IgD-negative memory B cell (primary cell): ENCODE results near the gene TRMT44. TPM values are rescaled to one million over a fixed set of nuclear protein-coding genes. Genes with fewer than 3 reads are reported as not detected.

Source experiments
- H3K27ac Mint-ChIP-seq, 3 donors: one replicate each; pipeline ENCODE4 v1.8.0; 2020 to 2022; ENCODE audit warnings: mild to moderate bottlenecking in 3 of 3, mixed read lengths in 3 of 3, moderate library complexity in 1 of 3
- H3K27me3 Mint-ChIP-seq: one replicate; pipeline ENCODE4 v1.8.0; 2021; ENCODE audit warnings: mixed read lengths
- H3K36me3 Mint-ChIP-seq: one replicate; pipeline ENCODE4 v1.8.0; 2020; ENCODE audit warnings: mild to moderate bottlenecking, mixed read lengths
- H3K4me1 Mint-ChIP-seq, 3 donors: one replicate each; pipeline ENCODE4 v1.8.0; 2020 to 2022; ENCODE audit warnings: mixed read lengths in 3 of 3, mild to moderate bottlenecking in 1 of 3
- H3K4me3 Mint-ChIP-seq, 4 donors: one replicate each; pipeline ENCODE4 v1.8.0; 2020 to 2022; ENCODE audit warnings: mild to moderate bottlenecking in 4 of 4, mixed read lengths in 4 of 4, moderate library complexity in 3 of 4
- H3K9me3 Mint-ChIP-seq, 3 donors: one replicate each; pipeline ENCODE4 v1.8.0; 2020 to 2021; ENCODE audit warnings: mixed read lengths in 3 of 3, mild to moderate bottlenecking in 1 of 3
- polyA plus RNA-seq: library from polyadenylated mRNA; unstranded; fragments of 300-500 nt; fragmentation: Illumina TruSeq; gene quantifications from one replicate; pipeline ENCODE4 v1.2.3, GENCODE V29; 2021

TRMT44 gene, protein sequence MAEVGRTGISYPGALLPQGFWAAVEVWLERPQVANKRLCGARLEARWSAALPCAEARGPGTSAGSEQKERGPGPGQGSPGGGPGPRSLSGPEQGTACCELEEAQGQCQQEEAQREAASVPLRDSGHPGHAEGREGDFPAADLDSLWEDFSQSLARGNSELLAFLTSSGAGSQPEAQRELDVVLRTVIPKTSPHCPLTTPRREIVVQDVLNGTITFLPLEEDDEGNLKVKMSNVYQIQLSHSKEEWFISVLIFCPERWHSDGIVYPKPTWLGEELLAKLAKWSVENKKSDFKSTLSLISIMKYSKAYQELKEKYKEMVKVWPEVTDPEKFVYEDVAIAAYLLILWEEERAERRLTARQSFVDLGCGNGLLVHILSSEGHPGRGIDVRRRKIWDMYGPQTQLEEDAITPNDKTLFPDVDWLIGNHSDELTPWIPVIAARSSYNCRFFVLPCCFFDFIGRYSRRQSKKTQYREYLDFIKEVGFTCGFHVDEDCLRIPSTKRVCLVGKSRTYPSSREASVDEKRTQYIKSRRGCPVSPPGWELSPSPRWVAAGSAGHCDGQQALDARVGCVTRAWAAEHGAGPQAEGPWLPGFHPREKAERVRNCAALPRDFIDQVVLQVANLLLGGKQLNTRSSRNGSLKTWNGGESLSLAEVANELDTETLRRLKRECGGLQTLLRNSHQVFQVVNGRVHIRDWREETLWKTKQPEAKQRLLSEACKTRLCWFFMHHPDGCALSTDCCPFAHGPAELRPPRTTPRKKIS
- 18.0 TPM for polyA plus RNA-seq

GRCh38 chr4:8440492-8441311 is at the start of gene TRMT44, which contains the start of gene ACOX3:
TSS of gene TRMT44 (plus strand) at chr4:8440777. CDS start at chr4:8440823, 46 bp downstream.
TSS of gene ACOX3 (minus strand) at chr4:8440723. CDS start at chr4:8416521, 24,202 bp downstream.
- peaks cover 0 to 7% (median 0%) of the 10 kb centered on the region in 3 donors for H3K9me3 Mint-ChIP-seq
- peaks cover 42 to 52% (median 47%) of the 10 kb centered on the region in 3 donors for H3K4me1 Mint-ChIP-seq
- peaks cover 4% of the 10 kb centered on the region for H3K27me3 Mint-ChIP-seq

GRCh38 chr4:8391071-8391470 is 49.5 kb upstream of the TRMT44 start:
- Mint-ChIP-seq H3K27me3 (no peaks in the 10 kb centered on the region), H3K4me3 (peak overlapping the region in 2 of 4 donors; percentile 29 to 39), H3K4me1 (peaks cover 0 to 8% (median 0%) of the 10 kb centered on the region in 3 donors), H3K27ac (no peak overlapping the region), H3K36me3 (peaks cover 17% of the 10 kb centered on the region), H3K9me3 (no peaks in the 10 kb centered on the region)

More at GRCh38 chr4:8440492-8441311, at the start of gene TRMT44, which contains the start of gene ACOX3:
- peaks cover 3% of the 10 kb centered on the region for H3K36me3 Mint-ChIP-seq
- H3K27ac Mint-ChIP-seq, result peak within 1 kb of the TSS; percentile 98 to 100 (median 100)
- H3K4me3 Mint-ChIP-seq, result peak within 1 kb of the TSS; percentile 99 to 100 (median 100)

GRCh38 chr4:8391972-8392371 is 48.6 kb upstream of the TRMT44 start:
- no peaks in the 10 kb centered on the region for H3K9me3 Mint-ChIP-seq
- peaks cover 0 to 8% (median 0%) of the 10 kb centered on the region in 3 donors for H3K4me1 Mint-ChIP-seq
- H3K4me3 Mint-ChIP-seq, result no peak overlapping the region
- H3K36me3 Mint-ChIP-seq, result peaks cover 20% of the 10 kb centered on the region
- no peaks in the 10 kb centered on the region for H3K27me3 Mint-ChIP-seq
- peak overlapping the region in 1 of 3 donors; percentile 31 for H3K27ac Mint-ChIP-seq

GRCh38 chr4:8392591-8393190 is 47.9 kb upstream of the TRMT44 start:
- no peaks in the 10 kb centered on the region for H3K27me3 Mint-ChIP-seq
- peaks cover 20% of the 10 kb centered on the region for H3K36me3 Mint-ChIP-seq
- peak overlapping the region in 1 of 3 donors; percentile 31 for H3K27ac Mint-ChIP-seq
- H3K9me3 Mint-ChIP-seq, result no peaks in the 10 kb centered on the region
- no peak overlapping the region for H3K4me3 Mint-ChIP-seq
- peaks cover 0 to 7% (median 0%) of the 10 kb centered on the region in 3 donors for H3K4me1 Mint-ChIP-seq

GRCh38 chr4:8393593-8394038 is 47.0 kb upstream of the TRMT44 start:
- Mint-ChIP-seq H3K4me3 (no peak overlapping the region), H3K27me3 (no peaks in the 10 kb centered on the region), H3K36me3 (peaks cover 20% of the 10 kb centered on the region), H3K9me3 (no peaks in the 10 kb centered on the region), H3K27ac (no peak overlapping the region), H3K4me1 (peaks cover 0 to 7% (median 3%) of the 10 kb centered on the region in 3 donors)

DNA sequence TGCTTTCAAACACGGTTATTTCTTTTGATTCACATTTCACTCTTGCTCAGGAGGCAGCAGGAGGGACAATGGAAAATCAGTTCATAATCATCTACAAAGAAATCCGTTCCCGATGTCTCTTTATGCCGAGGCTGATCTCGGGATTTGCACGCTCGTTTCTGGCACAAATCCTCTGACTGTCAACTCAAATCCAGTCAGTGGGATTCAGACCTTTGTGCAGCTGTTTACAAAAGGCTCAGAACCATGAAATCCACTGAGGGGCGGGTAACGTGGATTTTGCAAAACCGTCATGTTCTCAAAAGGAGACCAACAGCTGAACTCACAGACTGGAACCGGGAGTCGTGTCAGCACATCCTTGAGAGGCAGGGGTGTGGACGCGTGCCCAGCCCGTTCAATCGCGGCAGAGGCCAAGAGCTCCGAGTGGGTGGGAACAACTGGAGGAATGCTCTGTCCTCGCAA is 46.5 kb upstream of the TRMT44 start:
- Mint-ChIP-seq H3K36me3 (peaks cover 20% of the 10 kb centered on the region), H3K9me3 (no peaks in the 10 kb centered on the region), H3K4me1 (peaks cover 0 to 7% (median 6%) of the 10 kb centered on the region in 3 donors), H3K27me3 (no peaks in the 10 kb centered on the region), H3K4me3 (no peak overlapping the region), H3K27ac (no peak overlapping the region)

DNA sequence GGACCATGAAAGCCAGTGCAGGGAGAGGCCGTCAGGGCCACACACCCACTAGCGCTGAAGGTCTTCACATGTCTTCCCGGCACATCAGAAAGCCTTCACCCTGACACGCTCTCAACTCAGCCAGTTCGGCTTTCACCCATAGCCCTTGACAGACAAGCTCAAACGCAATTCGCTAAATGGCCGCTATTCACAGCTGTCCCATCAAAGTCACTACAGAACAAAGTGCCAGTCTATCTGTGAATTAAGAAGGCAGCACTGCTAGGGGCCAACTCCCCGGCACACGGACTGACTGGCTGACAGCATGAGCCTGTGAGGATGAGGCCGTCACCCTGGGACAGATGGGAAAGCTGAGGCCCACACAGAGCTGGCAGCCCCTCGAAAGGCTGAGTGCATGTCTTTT is 45.8 kb upstream of the TRMT44 start:
- Mint-ChIP-seq H3K4me3 (no peak overlapping the region), H3K36me3 (peaks cover 18% of the 10 kb centered on the region), H3K9me3 (no peaks in the 10 kb centered on the region), H3K27me3 (no peaks in the 10 kb centered on the region), H3K27ac (no peak overlapping the region), H3K4me1 (peaks cover 0 to 7% (median 6%) of the 10 kb centered on the region in 3 donors)

GRCh38 chr4:8395504-8396296 is 44.9 kb upstream of the TRMT44 start:
- no peaks in the 10 kb centered on the region for H3K9me3 Mint-ChIP-seq
- no peaks in the 10 kb centered on the region for H3K27me3 Mint-ChIP-seq
- peak overlapping the region in 1 of 4 donors; percentile 13 for H3K4me3 Mint-ChIP-seq
- H3K36me3 Mint-ChIP-seq, result peaks cover 14% of the 10 kb centered on the region
- peaks cover 0 to 6% (median 3%) of the 10 kb centered on the region in 3 donors for H3K4me1 Mint-ChIP-seq
- no peak overlapping the region for H3K27ac Mint-ChIP-seq

- Mint-ChIP-seq H3K36me3 (peaks cover 14% of the 10 kb centered on the region), H3K4me1 (peaks cover 0 to 6% (median 0%) of the 10 kb centered on the region in 3 donors), H3K4me3 (no peak overlapping the region), H3K9me3 (no peaks in the 10 kb centered on the region), H3K27me3 (no peaks in the 10 kb centered on the region), H3K27ac (no peak overlapping the region)
Measured at GRCh38 chr4:8396762-8397406, 43.7 kb upstream of the TRMT44 start.

DNA sequence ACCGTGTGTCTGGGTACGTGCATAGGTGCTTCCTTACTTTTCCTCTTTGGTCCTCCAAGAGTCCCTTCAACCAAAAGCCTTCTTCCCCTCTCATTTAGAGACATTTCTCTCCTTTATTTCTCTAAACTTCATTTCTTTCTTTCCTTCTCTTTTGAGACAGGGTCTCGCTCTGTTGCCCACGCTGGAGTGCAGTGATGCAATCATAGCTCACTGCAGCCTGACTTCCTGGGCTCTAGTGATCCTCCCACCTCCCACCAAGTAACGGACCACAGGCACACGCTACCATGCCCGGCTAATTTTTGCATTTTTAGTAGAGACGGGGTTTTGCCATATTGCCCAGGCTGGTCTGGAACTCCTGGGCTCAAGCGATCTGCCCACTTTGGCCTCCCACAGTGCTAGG is 42.2 kb upstream of the TRMT44 start:
- H3K9me3 Mint-ChIP-seq, result no peaks in the 10 kb centered on the region
- no peaks in the 10 kb centered on the region for H3K27me3 Mint-ChIP-seq
- H3K4me3 Mint-ChIP-seq, result no peak overlapping the region
- H3K4me1 Mint-ChIP-seq, result peaks cover 0 to 6% (median 0%) of the 10 kb centered on the region in 3 donors
- H3K27ac Mint-ChIP-seq, result peak overlapping the region in 2 of 3 donors; percentile 48 to 88
- peaks cover 14% of the 10 kb centered on the region for H3K36me3 Mint-ChIP-seq

DNA sequence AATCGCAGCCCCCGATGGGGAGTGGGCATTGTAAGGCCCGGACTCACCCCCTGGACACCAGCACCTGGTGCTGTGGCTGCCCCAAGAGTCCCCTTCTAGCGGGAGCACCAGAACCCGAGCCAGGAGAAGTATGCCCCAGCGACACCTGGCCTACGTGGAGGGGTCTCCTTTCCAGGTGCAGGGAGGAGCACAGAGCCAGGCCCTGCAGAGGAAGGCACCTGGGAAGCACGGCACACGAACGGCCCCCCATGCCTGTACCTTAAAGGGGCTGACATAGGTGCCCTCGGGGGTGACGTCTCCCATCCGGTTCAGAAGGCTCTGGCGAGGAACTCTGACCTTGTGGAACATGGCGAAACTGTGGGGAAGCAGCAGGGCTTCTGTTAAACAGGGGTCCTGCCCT is 41.3 kb upstream of the TRMT44 start:
- H3K9me3 Mint-ChIP-seq, result no peaks in the 10 kb centered on the region
- peaks cover 14% of the 10 kb centered on the region for H3K36me3 Mint-ChIP-seq
- peaks cover 0 to 6% (median 0%) of the 10 kb centered on the region in 3 donors for H3K4me1 Mint-ChIP-seq
- no peak overlapping the region for H3K27ac Mint-ChIP-seq
- no peaks in the 10 kb centered on the region for H3K27me3 Mint-ChIP-seq
- H3K4me3 Mint-ChIP-seq, result no peak overlapping the region

DNA sequence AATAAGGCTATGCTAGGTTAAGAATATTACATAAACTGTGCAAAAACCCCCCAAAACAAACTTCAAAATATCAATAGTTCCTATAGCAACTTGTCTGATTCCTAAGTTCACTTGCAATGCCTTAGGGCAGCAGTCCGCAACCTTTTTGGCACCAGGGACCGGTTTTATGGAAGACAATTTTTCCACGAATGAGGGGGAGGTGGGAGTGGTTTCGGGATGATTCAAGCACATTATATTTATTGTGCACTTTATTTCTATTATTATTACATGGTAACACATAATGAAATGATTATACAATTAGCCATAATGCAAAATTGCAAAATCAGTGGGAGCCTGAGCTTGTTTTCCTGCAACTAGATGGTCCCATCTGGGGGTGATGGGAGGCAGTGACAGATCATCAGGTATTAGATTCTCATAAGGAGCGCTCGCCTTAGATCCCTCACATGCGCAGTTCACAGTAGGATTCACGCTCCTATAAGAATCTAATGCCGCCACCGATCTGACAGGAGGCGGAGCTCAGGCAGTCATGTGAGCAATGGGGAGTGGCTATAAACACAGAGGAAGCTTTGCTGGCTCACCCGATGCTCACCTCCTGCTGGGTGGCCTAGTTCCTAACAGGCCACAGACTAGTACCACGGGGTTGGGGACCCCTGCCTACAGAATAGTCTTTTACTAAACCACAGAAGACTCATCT is 39.8 kb upstream of the TRMT44 start:
- Mint-ChIP-seq H3K27ac (no peak overlapping the region), H3K4me3 (no peak overlapping the region), H3K27me3 (no peaks in the 10 kb centered on the region), H3K9me3 (no peaks in the 10 kb centered on the region), H3K4me1 (peaks cover 0 to 6% (median 0%) of the 10 kb centered on the region in 3 donors), H3K36me3 (peaks cover 9% of the 10 kb centered on the region)
